Activated CD4-positive, CD25-positive, alpha-beta regulatory T cell treated with anti-CD3 and anti-CD28 coated beads, Interleukin-2, amount 50 U/mL, for 16 hours (primary cell): Measurements from ENCODE around the gene CDYL.

Experiments
- DNase-seq: peaks from one replicate; pipeline ENCODE4 v3.0.0-alpha.2; 2020; ENCODE audit warnings: low read depth, low spot score

Gene CDYL

DNA sequence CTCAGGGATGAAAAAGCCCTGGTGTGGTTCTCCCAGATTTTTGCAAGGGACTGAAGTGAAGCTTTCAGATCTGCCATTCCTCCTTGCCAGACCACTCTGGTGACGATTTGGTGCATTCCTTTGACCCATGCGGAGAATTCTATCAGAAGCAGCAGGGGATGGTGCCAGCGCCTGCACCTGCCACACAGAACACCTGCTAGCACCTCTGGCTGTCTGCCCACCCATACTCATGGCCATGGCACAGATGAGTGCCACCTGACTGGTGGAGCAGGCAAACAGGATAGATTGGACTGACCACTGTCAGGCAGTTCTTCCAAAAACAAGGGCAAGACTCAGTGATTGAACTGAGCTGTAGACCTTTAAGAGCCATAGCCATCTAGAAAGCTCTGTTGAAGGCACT is 107.1 kb downstream of the CDYL start:
- DNase-seq: no peak

DNA sequence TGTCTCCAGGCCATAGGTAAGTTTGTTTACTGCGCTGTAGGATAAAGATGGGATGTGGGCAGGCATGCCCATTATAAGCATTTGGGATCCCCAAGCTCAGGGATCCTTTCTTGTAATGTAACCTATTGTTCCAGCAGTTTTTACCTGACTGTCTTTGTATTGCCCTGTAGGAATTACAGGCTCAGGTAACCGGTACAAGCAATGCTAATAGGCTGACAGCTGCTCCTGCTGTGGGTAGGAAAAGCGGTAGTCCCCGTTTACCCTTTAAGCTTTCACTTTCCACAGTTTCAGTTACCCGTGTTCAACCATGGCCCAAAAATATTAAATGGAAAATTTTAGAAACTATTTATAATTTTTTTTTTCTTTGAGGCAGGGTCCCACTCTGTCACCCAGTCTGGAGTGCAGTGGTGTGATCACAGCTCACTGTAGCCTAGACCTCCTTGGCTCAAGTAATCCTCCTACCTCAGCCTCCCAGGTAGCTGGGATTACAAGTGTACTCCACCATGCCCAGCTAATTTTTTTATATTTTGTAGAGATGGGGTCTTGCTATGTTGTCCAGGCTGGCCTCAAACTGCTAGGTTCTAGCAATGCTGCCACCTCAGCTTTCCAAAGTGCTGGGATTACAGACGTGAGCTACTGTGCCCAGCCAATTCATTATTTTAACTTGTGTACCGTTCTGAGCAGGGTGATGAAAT is 108.6 kb downstream of the CDYL start:
- DNase-seq: no peak

DNA sequence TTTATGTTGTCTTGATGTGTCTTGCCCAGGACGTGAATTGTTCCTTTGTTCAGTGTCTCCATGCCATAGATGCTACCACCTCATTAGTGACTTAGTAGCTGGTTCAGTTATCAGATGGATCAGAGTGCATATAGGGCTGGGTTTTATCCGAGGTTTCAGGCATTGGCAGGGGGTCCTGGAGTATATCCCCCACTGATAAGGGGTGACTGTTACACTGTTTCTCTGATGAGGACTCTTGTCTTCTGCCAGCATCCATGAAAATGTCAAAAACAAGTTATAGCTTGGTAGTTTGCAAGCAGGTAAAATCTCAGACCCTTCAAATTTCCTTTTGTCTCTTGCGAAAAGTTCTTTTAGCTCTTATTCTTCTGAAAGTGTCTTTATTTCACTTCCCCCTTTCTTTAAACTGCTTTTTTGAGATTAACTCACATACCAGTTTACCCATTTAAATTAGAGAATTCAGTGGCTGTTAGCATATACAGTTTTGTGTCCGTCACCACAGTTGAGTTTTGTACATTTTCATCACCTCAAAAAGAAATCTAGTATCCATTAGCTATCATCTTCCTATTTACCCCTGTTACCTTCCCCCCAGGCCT is 109.2 kb downstream of the CDYL start:
- no peak for DNase-seq

DNA sequence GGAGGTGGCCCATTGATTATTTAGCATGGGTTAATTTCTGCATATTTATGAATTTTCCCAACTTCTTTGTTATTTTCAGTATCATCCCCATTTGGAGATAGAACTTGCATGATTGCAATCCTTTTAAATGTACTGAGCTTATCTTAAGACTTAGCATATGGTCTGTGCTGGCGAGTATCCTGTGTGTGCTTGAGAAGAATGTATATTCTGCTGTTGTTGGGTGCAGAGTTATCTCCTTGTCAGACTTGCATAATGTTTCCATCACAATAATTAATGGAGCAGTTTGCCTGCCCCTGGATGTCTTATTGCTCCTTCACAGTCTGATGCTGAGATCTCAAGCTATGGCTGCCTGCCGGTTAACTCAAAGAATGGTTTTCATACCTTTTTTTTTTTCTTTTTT is 112.6 kb downstream of the CDYL start:
- DNase-seq: no peak

- DNase-seq: no peak
Observed at GRCh38 chr6:4889701-4890100, 113.5 kb downstream of the CDYL start.

DNA sequence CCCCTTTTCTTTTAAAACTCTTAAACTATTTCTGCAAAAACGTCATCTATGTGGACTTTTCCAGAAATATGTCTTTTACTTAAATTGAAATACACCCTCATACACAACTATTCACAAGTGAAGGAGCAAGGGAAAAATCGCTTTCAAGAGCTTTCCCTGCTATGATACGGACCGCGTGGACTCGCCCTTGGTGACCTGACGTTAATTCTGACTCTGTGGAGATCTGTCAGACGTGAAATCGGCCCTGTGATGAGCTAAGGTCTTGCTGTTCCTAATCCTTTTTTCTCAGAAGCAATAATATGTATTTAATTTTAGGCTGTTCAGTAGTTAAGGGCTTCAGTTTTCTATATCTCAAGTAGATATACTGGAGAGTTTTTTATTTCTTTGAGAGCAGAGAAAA is 114.0 kb downstream of the CDYL start:
- no peak for DNase-seq

DNA sequence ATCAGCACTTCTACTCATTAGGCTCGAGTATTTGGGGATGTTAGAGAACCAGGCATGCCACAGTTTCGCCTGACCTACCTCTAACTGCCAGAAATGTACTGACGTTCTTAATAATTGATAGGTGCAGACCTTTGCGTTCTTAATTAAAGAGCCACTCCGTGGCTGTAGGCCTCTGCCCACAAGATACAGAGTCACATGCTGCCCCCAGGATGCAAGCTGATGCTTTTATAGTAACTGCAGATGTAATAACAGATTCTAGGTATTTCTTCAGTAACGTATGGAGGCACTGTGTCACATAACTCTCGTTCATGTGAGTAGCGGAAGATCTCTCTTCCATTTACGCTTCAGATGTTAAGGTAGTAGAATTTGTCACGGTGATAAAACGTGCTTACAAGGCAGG is 114.4 kb downstream of the CDYL start:
- DNase-seq: no peak

DNA sequence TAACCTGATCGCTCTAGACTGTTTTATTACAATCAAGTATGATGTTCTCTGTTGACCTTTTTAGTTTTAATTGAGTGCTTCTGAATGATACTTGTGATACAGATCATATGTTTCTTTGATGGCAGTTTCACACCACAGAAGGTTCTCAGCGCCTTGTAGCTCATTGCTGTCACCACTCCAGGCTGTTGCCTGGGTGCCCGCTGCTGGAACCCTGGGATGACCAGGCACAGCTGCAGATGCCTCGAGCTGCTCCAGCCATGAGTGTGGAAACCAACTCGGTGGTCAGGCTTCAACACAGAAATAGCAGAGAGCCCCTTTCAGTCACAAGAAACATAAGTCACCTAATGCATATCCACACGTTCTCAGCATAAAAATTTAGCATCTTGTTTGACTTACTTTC is 114.9 kb downstream of the CDYL start:
- DNase-seq: no peak

DNA sequence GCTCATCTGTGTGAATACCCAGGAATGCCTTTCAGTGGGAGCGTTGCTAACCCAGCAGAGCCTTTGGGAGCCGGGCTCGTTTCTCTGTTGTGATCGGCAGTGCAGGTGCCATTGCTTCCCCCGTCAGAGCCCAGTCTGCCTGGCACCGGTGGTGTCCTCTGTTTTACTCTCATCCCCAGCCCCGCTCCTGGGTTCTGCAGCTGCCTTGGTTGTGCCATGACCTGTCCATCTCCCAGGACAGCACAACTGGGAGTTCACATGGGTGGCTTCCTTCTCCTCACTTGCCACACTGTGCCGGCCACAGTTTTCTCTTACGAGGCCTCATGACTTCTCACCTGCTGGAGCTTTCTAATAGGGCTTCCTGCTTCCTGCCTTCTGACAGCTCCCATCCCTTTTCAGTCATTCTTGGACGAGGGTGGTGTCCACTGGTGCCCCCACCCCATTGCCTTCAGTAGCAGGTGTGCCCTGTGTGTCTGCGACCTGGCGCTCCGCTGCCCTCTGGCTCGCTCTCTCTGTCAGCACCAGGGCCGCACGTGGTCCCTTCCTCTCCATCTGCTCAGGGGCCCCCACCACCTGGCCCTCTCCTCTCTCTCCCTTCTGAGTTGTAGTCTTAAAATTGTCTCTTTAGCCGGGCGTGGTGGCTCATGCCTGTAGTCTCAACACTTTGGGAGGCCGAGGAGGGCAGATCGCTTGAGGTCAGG is 116.7 kb downstream of the CDYL start:
- DNase-seq: no peak

- no peak for DNase-seq
Observed at GRCh38 chr6:4894049-4894448, 117.8 kb downstream of the CDYL start.

GRCh38 chr6:4895971-4896370 is 119.8 kb downstream of the CDYL start:
- DNase-seq: no peak

DNA sequence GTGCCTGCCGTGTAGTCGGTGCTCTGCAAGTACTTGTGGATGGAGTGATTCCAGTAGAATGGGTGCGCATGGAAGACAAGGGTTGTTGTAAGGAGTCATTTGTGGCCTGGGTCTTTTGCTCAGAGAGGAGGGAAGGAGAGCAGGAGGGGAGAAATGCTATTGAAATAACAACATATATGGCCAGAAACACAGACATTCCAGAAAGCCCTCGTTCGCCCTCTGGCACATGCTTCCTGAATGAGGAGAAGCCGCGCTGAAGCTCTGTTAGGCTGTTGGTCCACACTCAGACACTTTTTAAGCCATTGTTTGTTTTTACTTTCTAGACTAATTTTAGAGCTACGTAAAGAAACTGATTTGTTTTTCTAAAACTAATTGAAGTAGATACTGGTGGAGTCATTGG is 120.2 kb downstream of the CDYL start:
- no peak for DNase-seq

DNA sequence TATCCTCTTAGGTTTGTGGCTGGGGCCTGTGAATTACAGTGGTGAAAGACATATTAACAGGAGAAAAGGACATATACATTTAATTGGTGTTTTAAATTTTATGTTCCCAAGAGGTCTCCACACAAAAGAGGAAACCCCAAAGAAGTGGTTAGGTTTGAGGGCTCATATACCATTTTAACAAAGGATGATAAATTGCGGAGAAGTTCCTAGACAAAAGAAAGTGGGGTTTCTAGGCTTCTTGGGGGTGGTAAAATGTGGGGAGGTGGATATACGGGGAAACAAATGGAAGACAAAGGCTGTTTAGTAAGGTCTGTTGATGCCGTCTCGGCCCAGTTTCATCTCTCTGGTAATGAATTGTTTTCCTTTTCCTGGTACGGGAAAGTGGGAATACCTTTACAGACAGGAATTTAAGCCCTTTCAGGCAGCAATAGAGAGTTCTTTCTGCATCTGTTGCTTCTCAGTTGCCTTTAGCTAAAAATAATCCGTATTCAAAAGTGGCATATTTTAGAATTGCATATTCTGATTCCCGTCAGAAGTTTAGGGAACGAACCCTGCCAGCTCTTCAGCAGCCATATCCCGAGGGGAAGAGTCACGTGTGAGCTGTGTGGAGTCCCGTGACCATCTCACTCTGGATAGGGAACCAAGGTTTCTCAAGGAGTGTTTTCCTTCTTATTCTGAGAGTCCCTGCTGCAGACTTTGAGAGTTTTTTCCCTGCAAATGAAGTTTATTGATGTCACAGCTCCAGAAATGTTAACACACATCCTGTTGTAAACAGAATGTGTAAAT is 123.2 kb downstream of the CDYL start:
- DNase-seq: no peak

GRCh38 chr6:4901386-4902061 is 125.3 kb downstream of the CDYL start:
- DNase-seq: no peak

DNA sequence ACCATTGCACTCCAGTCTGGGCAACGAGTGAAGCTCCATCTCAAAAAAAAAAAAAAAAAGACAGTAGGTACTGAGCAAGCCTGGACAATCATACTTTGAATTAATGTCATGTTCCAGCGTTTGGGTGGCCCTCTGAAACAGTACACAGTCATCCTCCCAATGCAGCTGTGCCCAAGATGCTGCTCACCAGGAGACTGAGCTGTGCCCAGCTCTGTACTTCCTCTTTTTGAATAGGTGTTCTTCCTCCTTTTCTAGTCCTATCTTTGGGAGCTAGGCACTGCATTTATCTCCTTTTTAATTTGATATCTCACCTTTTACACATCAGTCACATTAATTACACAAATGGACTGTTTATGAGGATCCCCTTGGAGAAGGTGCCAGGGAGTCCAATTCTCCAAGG is 126.2 kb downstream of the CDYL start:
- no peak for DNase-seq

GRCh38 chr6:4903121-4903520 is 126.9 kb downstream of the CDYL start:
- DNase-seq: no peak

GRCh38 chr6:4903751-4904370 is 127.7 kb downstream of the CDYL start:
- no peak for DNase-seq

DNA sequence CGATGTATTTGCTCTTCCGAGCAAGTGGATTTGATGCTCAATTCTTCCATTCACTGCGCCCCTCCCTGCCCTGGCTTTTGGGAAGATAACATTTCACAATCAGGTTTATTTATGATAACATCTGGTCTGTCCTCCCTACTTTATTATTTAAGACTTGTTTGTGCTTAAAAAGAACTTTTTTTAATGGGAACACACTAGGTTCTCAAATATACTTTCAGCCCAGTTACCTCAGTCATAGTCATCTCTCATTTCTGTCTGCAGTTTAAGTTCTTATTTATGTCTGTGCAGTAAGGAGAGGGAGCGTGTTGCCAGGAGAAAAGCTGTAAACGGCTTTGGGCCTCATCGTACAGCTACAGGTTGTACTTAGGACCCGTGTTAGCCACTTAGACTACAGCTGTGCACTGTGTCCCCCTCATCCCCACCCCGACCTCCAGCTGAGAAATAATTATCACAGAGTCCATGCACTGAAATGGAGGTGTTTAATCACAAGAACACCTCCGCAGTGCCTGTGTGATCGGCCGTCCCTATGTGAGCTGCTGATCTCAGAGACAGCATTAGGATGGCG is 128.3 kb downstream of the CDYL start:
- no peak for DNase-seq

- DNase-seq: no peak
Observed at GRCh38 chr6:4905826-4906225, 129.6 kb downstream of the CDYL start.

GRCh38 chr6:4906293-4907276 is 130.4 kb downstream of the CDYL start:
- DNase-seq: no peak
